ENCODE measurements around the gene LHX2.

Gene LHX2

GRCh38 chr9:124062172-124062571 is 50.6 kb downstream of the LHX2 start:
- no peak for DNase-seq (ENCODE audit: low spot score)

GRCh38 chr9:124066783-124067577 is 55.4 kb downstream of the LHX2 start:
- DNase-seq (ENCODE audit: low spot score): no peak

GRCh38 chr9:124068251-124068650 is 56.7 kb downstream of the LHX2 start:
- DNase-seq (ENCODE audit: low spot score): no peak

- DNase-seq (ENCODE audit: low spot score): no peak
Measured at GRCh38 chr9:124074746-124075145, 63.2 kb downstream of the LHX2 start.

GRCh38 chr9:124075761-124076160 is 64.2 kb downstream of the LHX2 start:
- DNase-seq (ENCODE audit: low spot score): no peak

GRCh38 chr9:124077915-124078572 is 66.5 kb downstream of the LHX2 start:
- no peak for DNase-seq (ENCODE audit: low spot score)

GRCh38 chr9:124078641-124079040 is 67.1 kb downstream of the LHX2 start:
- no peak for DNase-seq (ENCODE audit: low spot score)

GRCh38 chr9:124079176-124079925 is 67.8 kb downstream of the LHX2 start:
- DNase-seq (ENCODE audit: low spot score): no peak

- DNase-seq (ENCODE audit: low spot score): no peak
Measured at GRCh38 chr9:124082622-124083021, 71.1 kb downstream of the LHX2 start.

Data from CD4-positive, alpha-beta T cell treated with Interleukin-15 for 4 hours (primary cell).